CD14-positive monocyte (primary cell): ENCODE measurements around the gene DCP2. TPM values are rescaled to one million over a fixed set of nuclear protein-coding genes. Genes with fewer than 3 reads are reported as not detected.

Experiments used
- DNase-seq, 3 donors: peaks; one replicate each; pipeline ENCODE4 v3.0.0-alpha.2; 2011 to 2022
- H2AFZ ChIP-seq: 2 replicates; pipeline ENCODE4 v1.6.0; 2012; ENCODE audit warnings: mild to moderate bottlenecking, low read depth, low read length, inconsistent platforms; ENCODE audit not compliant: insufficient read depth, poor library complexity, severe bottlenecking
- H3K27ac ChIP-seq, 2 donors: 1 replicate in 1 of 2; 2 replicates in 1 of 2; pipeline ENCODE4 v1.5.1; 2012 to 2013; ENCODE audit warnings: low read length in 2 of 2, control low read depth in 1 of 2, inconsistent platforms in 1 of 2, low read depth in 1 of 2, mild to moderate bottlenecking in 1 of 2
- H3K27me3 ChIP-seq, 2 donors: one replicate each; pipeline versions ENCODE4 v1.6.0 to v1.6.1; 2011 to 2013; ENCODE audit warnings: low read length in 2 of 2; ENCODE audit not compliant: control insufficient read depth in 2 of 2, insufficient read depth in 2 of 2
- H3K36me3 ChIP-seq, 2 donors: replicated peaks in 1 of 2; 1 replicate in 1 of 2; 2 replicates in 1 of 2; pipeline versions ENCODE4 v1.5.1 to v1.6.1; 2012 to 2013; ENCODE audit warnings: low read length in 2 of 2, control low read depth in 1 of 2, inconsistent platforms in 1 of 2, mild to moderate bottlenecking in 1 of 2; ENCODE audit not compliant: insufficient read depth in 2 of 2, control insufficient read depth in 1 of 2
- H3K4me1 ChIP-seq, 2 donors: 1 replicate in 1 of 2; 2 replicates in 1 of 2; pipeline versions ENCODE4 v1.5.1 to v1.6.1; 2012 to 2013; ENCODE audit warnings: low read length in 2 of 2, control low read depth in 1 of 2, inconsistent platforms in 1 of 2, mild to moderate bottlenecking in 1 of 2, moderate library complexity in 1 of 2; ENCODE audit not compliant: insufficient read depth in 2 of 2, control insufficient read depth in 1 of 2
- H3K4me2 ChIP-seq: replicated peaks from 2 replicates; pipeline ENCODE3; 2012; ENCODE audit warnings: low read length, moderate library complexity, mild to moderate bottlenecking; ENCODE audit not compliant: poor library complexity, severe bottlenecking; ENCODE audit errors: extremely low read depth
- H3K4me3 ChIP-seq, 3 experiments: fragments of 200-600 bp in 1 of 3; sonication (generic) in 1 of 3; replicated peaks in 1 of 3; 1 replicate in 2 of 3; 2 replicates in 1 of 3; pipeline ENCODE4 v1.5.1; 2011 to 2013; ENCODE audit warnings: low read length in 3 of 3, mild to moderate bottlenecking in 3 of 3, control low read depth in 2 of 3, low read depth in 2 of 3, inconsistent platforms in 1 of 3, moderate library complexity in 1 of 3
- H3K79me2 ChIP-seq: 2 replicates; pipeline ENCODE4 v1.6.0; 2012; ENCODE audit warnings: mild to moderate bottlenecking, control low read depth, inconsistent platforms, low read length, moderate library complexity; ENCODE audit not compliant: insufficient read depth
- H3K9ac ChIP-seq: 2 replicates; pipeline ENCODE4 v1.6.0; 2017; ENCODE audit warnings: low read length, mild to moderate bottlenecking; ENCODE audit not compliant: insufficient read depth, poor library complexity, severe bottlenecking
- H3K9me3 ChIP-seq, 2 donors: replicated peaks in 1 of 2; 1 replicate in 1 of 2; 2 replicates in 1 of 2; pipeline versions ENCODE4 v1.5.1 to v1.6.1; 2012 to 2013; ENCODE audit warnings: low read length in 2 of 2, control low read depth in 1 of 2; ENCODE audit not compliant: control insufficient read depth in 1 of 2, insufficient read depth in 1 of 2
- H4K20me1 ChIP-seq: 2 replicates; pipeline ENCODE4 v1.6.0; 2012; ENCODE audit warnings: mild to moderate bottlenecking, low read length, control low read depth, moderate library complexity; ENCODE audit not compliant: insufficient read depth
- H3K27ac Mint-ChIP-seq, 7 donors: one replicate each; pipeline ENCODE4 v1.8.0; 2020; ENCODE audit warnings: mild to moderate bottlenecking in 7 of 7, mixed read lengths in 7 of 7, moderate library complexity in 6 of 7, inconsistent platforms in 2 of 7
- H3K27me3 Mint-ChIP-seq, 3 donors: one replicate each; pipeline ENCODE4 v1.8.0; 2021 to 2022; ENCODE audit warnings: low read depth in 3 of 3, mild to moderate bottlenecking in 3 of 3, mixed read lengths in 3 of 3, moderate library complexity in 3 of 3, inconsistent platforms in 1 of 3
- H3K36me3 Mint-ChIP-seq, 2 donors: one replicate each; pipeline ENCODE4 v1.8.0; 2020; ENCODE audit warnings: mixed read lengths in 2 of 2, inconsistent platforms in 1 of 2, mild to moderate bottlenecking in 1 of 2
- H3K4me1 Mint-ChIP-seq: one replicate; pipeline ENCODE4 v1.8.0; 2020; ENCODE audit warnings: mild to moderate bottlenecking, mixed read lengths
- H3K4me3 Mint-ChIP-seq, 2 donors: one replicate each; pipeline ENCODE4 v1.8.0; 2020; ENCODE audit warnings: mild to moderate bottlenecking in 2 of 2, mixed read lengths in 2 of 2, moderate library complexity in 1 of 2
- H3K9me3 Mint-ChIP-seq, 7 donors: one replicate each; pipeline ENCODE4 v1.8.0; 2020 to 2022; ENCODE audit warnings: mixed read lengths in 7 of 7, mild to moderate bottlenecking in 6 of 7, moderate library complexity in 6 of 7, inconsistent platforms in 2 of 7
- CTCF ChIP-seq: fragments of 200-600 bp; IDR thresholded peaks from one replicate; pipeline ENCODE4 v1.8.0; 2022; ENCODE audit warnings: antibody characterized with exemption, mild to moderate bottlenecking
- whole genome bisulfite sequencing: methylation state at CpG from one replicate; pipeline ENCODE4 v1.1.5; 2013; ENCODE audit warnings: missing lambda C conversion rate; ENCODE audit not compliant: insufficient coverage; 5-methylcytosine and 5-hydroxymethylcytosine counted together
- intact Hi-C, 2 donors: fragments of 100-400 bp; cut with micrococcal nuclease; formaldehyde crosslinking; loops; one replicate each; pipeline versions ENCODE4 v1.15.0 to v1.15.1; 2023
- polyA plus RNA-seq, 3 donors: library from polyadenylated mRNA; depleted of rRNA in 1 of 3; unstranded in 2 of 3; stranded (reverse) in 1 of 3; fragments of 300-500 nt in 2 of 3; fragments of >200 nt in 1 of 3; fragmentation: Illumina TruSeq in 2 of 3; gene quantifications; 1 replicate in 2 of 3; 2 replicates in 1 of 3; pipeline ENCODE4 v1.2.3, GENCODE V29; 2012 to 2021

DCP2 gene
- polyA plus RNA-seq, 3 donors: 24.0 to 62.2 (median 58.9) TPM

GRCh38 chr5:112933105-112933504 lies 43.5 kb upstream of the DCP2 start:
- peaks cover 0 to 4% (median 3%) of the 10 kb centered on the region in 3 donors for H3K27me3 Mint-ChIP-seq
- H3K27ac ChIP-seq: no peak overlapping the region
- intact Hi-C loops: no loop called here
- no peak overlapping the region for H2AFZ ChIP-seq
- H4K20me1 ChIP-seq: no peaks in the 10 kb centered on the region
- no peak overlapping the region for H3K4me3 ChIP-seq
- no peaks in the 10 kb centered on the region for H3K9me3 ChIP-seq
- no peak for DNase-seq
- H3K9ac ChIP-seq: no peak overlapping the region
- no peaks in the 10 kb centered on the region for H3K27me3 ChIP-seq
- H3K4me2 ChIP-seq: no peak overlapping the region
- H3K4me3 Mint-ChIP-seq: no peak overlapping the region
- H3K9me3 Mint-ChIP-seq: peaks cover 2 to 7% (median 4%) of the 10 kb centered on the region in 7 donors
- H3K36me3 ChIP-seq: no peaks in the 10 kb centered on the region
- no CpG with 5 or more reads among the region's 1 CpG for WGBS
- H3K4me1 Mint-ChIP-seq: peaks cover 51% of the 10 kb centered on the region
- peaks cover 50 to 54% of the 10 kb centered on the region in 2 donors for H3K4me1 ChIP-seq
- no peak for TF ChIP-seq CTCF
- no peak overlapping the region for H3K27ac Mint-ChIP-seq
- H3K36me3 Mint-ChIP-seq: peaks cover 0 to 1% of the 10 kb centered on the region in 2 donors
- no peaks in the 10 kb centered on the region for H3K79me2 ChIP-seq

GRCh38 chr5:112933651-112934365 lies 42.8 kb upstream of the DCP2 start:
- peak overlapping the region in 4 of 7 donors; percentile 13 to 84 (median 52) for H3K27ac Mint-ChIP-seq
- no peaks in the 10 kb centered on the region for H3K9me3 ChIP-seq
- H4K20me1 ChIP-seq: no peaks in the 10 kb centered on the region

More at GRCh38 chr5:112933651-112934365, 42.8 kb upstream of the DCP2 start:
- Histone ChIP-seq H2AFZ (no peak overlapping the region), H3K36me3 (no peaks in the 10 kb centered on the region), H3K4me1 (peaks cover 43 to 47% of the 10 kb centered on the region in 2 donors), H3K4me2 (no peak overlapping the region), H3K27ac (peak overlapping the region in 1 of 2 donors; percentile 28), H3K79me2 (no peaks in the 10 kb centered on the region), H3K4me3 (peak overlapping the region in 1 of 3 experiments; percentile 12), H3K9ac (no peak overlapping the region), H3K27me3 (no peaks in the 10 kb centered on the region)
- peaks cover 2 to 8% (median 4%) of the 10 kb centered on the region in 7 donors for H3K9me3 Mint-ChIP-seq
- peaks cover 44% of the 10 kb centered on the region for H3K4me1 Mint-ChIP-seq
- intact Hi-C loops: no loop called here
- H3K27me3 Mint-ChIP-seq: peaks cover 2 to 5% (median 4%) of the 10 kb centered on the region in 3 donors
- DNase-seq: peak in 1 of 3 donors; percentile 45
- no peak overlapping the region for H3K4me3 Mint-ChIP-seq
- WGBS: no CpG with 5 or more reads among the region's 1 CpG
- peaks cover 0 to 1% of the 10 kb centered on the region in 2 donors for H3K36me3 Mint-ChIP-seq
- no peak for TF ChIP-seq CTCF
